Thymus (tissue), 11 donors: ENCODE measurements around the gene TTC32. TPM values are rescaled to one million over a fixed set of nuclear protein-coding genes. Genes with fewer than 3 reads are reported as not detected.
A peak's percentile ranks its signal among the peaks of the same experiment; 100 is the strongest.

Experiments used
- DNase-seq, 9 donors: peaks; one replicate each; pipeline ENCODE4 v3.0.0-alpha.2; 2013; ENCODE audit warnings: low spot score in 9 of 9, low read depth in 6 of 9, missing footprints in 1 of 9
- H3K27ac ChIP-seq, 2 donors: one replicate each; pipeline ENCODE4 v1.5.1; 2013; ENCODE audit warnings: control low read depth in 1 of 2, low read depth in 1 of 2, low read length in 1 of 2, mild to moderate bottlenecking in 1 of 2, moderate library complexity in 1 of 2
- H3K27me3 ChIP-seq, 2 donors: one replicate each; pipeline ENCODE4 v1.5.1; 2013; ENCODE audit warnings: low read length in 1 of 2; ENCODE audit not compliant: control insufficient read depth in 2 of 2, insufficient read depth in 1 of 2
- H3K36me3 ChIP-seq, 2 donors: one replicate each; pipeline ENCODE4 v1.5.1; 2013; ENCODE audit warnings: low read length in 1 of 2, mild to moderate bottlenecking in 1 of 2, moderate library complexity in 1 of 2; ENCODE audit not compliant: control insufficient read depth in 2 of 2, insufficient read depth in 2 of 2
- H3K4me1 ChIP-seq, 2 donors: one replicate each; pipeline ENCODE4 v1.5.1; 2013; ENCODE audit warnings: low read length in 2 of 2; ENCODE audit not compliant: control insufficient read depth in 2 of 2, insufficient read depth in 2 of 2
- H3K4me3 ChIP-seq, 2 donors: one replicate each; pipeline ENCODE4 v1.5.1; 2013; ENCODE audit warnings: low read length in 2 of 2, control low read depth in 1 of 2, mild to moderate bottlenecking in 1 of 2
- H3K9me3 ChIP-seq, 2 donors: one replicate each; pipeline ENCODE4 v1.5.1; 2013; ENCODE audit warnings: low read length in 1 of 2, mild to moderate bottlenecking in 1 of 2; ENCODE audit not compliant: control insufficient read depth in 2 of 2, insufficient read depth in 1 of 2
- WGBS: extraction: QIAGEN DNeasy Blood & Tissue Kit; methylation state at CpG from one replicate; pipeline ENCODE4 v1.1.7; 2013; 5-methylcytosine and 5-hydroxymethylcytosine counted together
- polyA plus RNA-seq: library from polyadenylated mRNA; stranded (reverse); fragments of 200-250 nt; gene quantifications from one replicate; pipeline ENCODE4 v1.2.3, GENCODE V29; 2013
- total RNA-seq: library from RNA; stranded (reverse); fragments of 120-200 nt; gene quantifications from one replicate; pipeline ENCODE4 v1.2.4, GENCODE V29; 2013
- donor health status: healthy.

TTC32 gene
- total and polyA plus RNA-seq, 2 donors: 26.0 to 93.2 TPM

DNA sequence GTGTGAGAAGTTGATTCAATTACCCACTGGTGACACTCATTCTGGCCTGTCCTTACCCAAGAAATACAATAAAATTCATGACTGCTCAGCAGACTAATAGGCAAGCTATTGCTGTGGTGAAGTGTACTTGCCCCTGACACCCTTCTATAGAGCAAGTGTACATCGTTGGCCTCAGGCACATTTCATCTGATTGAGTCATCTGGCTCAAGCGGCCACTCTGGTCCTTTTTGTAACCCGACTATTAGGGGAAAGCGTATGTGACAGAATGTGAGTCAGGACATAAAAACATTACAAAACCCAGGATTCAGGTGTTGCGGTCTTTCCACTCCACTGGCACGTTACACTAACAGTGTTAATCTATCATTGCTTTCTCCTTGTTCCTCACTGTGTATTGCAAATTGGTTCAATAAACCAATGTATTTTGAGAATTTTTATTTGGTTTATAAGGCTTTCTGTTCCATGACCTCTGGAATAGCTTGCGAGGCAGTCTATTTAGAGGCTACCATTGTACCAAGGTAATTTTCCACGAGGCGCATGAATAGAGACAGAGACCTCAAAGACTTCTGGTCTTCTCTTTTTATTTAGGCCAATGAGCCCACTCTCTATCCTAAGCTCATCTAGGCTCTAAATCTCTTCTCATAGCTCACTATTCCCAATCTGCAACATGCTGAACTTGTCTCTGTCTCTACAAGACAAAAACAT is 10.2 kb upstream of the TTC32 start:
- WGBS: 98% methylated on average over 9 of the region's 9 CpGs
- peaks cover 0 to 3% of the 10 kb centered on the region in 2 donors for H3K36me3 ChIP-seq
- H3K4me3 ChIP-seq: no peak overlapping the region
- H3K4me1 ChIP-seq: no peaks in the 10 kb centered on the region
- H3K27ac ChIP-seq: no peak overlapping the region
- no peak for DNase-seq
- H3K9me3 ChIP-seq: no peaks in the 10 kb centered on the region
- no peaks in the 10 kb centered on the region for H3K27me3 ChIP-seq

GRCh38 chr2:19902216-19902740 is 495 bp upstream of the TTC32 start:
- 1% methylated on average over 21 of the region's 21 CpGs for WGBS
- Histone ChIP-seq H3K36me3 (no peaks in the 10 kb centered on the region), H3K4me3 (peak overlapping the region; percentile 75 to 87), H3K9me3 (no peaks in the 10 kb centered on the region), H3K27ac (peak overlapping the region; percentile 96 to 99), H3K4me1 (peaks cover 0 to 16% of the 10 kb centered on the region in 2 donors), H3K27me3 (no peaks in the 10 kb centered on the region)
- peak in 2 of 9 donors; percentile 15 to 30 for DNase-seq

GRCh38 chr2:19900931-19901441 is 797 bp downstream of the TTC32 start:
- H3K36me3 ChIP-seq: no peaks in the 10 kb centered on the region
- DNase-seq: peak in 7 of 9 donors; percentile 9 to 47 (median 38)
- under 1% methylated on average over 26 of the region's 26 CpGs for WGBS
- peak overlapping the region; percentile 75 to 87 for H3K4me3 ChIP-seq
- peaks cover 0 to 16% of the 10 kb centered on the region in 2 donors for H3K4me1 ChIP-seq
- H3K27me3 ChIP-seq: no peaks in the 10 kb centered on the region
- peak overlapping the region; percentile 96 to 99 for H3K27ac ChIP-seq
- no peaks in the 10 kb centered on the region for H3K9me3 ChIP-seq

GRCh38 chr2:19899985-19900930 is 1.5 kb downstream of the TTC32 start:
- Histone ChIP-seq H3K4me3 (peak overlapping the region; percentile 75 to 87), H3K36me3 (no peaks in the 10 kb centered on the region), H3K27ac (peak overlapping the region; percentile 71 to 96), H3K27me3 (no peaks in the 10 kb centered on the region), H3K9me3 (no peaks in the 10 kb centered on the region), H3K4me1 (peaks cover 0 to 16% of the 10 kb centered on the region in 2 donors)
- peak; percentile 23 to 71 (median 41) for DNase-seq
- 33% methylated on average over 11 of the region's 11 CpGs for WGBS

DNA sequence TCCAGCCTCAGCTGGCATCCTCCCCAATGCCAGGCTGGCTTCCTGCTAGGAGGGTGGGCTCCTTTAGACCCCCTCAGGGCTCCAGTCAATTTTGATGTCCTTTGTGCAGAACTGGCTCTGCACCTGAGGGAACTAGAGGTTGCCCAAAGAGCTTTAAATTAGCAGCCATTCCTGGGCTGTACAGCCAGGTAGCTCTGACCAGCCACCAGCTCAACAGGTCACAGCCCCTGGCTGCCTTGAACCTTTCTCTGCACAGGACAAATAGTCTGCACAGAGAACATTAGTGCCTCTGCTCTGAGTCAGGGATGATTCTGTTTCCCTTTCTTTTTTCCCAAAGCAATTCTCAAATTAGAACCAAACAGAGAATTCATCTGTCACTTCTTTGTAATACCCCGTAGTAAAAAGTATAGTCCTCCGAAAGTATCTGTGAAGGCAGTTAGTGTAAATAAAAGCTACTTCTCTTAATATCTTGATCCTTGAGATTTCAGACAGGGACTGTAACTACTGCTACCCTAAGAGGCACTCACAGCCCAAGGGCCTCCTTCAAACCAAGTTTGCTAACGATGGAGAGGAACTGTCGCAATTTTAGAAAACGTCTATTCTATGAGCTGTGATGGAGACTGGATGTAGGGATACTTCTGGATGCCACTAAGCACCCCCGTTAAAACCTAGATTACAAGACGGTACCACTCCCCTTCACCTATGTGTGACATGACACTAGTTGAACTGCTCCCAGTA is 3.0 kb downstream of the TTC32 start:
- no peak for DNase-seq
- H3K36me3 ChIP-seq: no peaks in the 10 kb centered on the region
- H3K9me3 ChIP-seq: no peaks in the 10 kb centered on the region
- 96% methylated on average over 7 of the region's 7 CpGs for WGBS
- H3K27ac ChIP-seq: peak overlapping the region in 1 of 2 donors; percentile 27
- no peaks in the 10 kb centered on the region for H3K27me3 ChIP-seq
- H3K4me1 ChIP-seq: peaks cover 0 to 16% of the 10 kb centered on the region in 2 donors
- no peak overlapping the region for H3K4me3 ChIP-seq

GRCh38 chr2:19897623-19898245 is 4.0 kb downstream of the TTC32 start:
- Histone ChIP-seq H3K27ac (peak overlapping the region in 1 of 2 donors; percentile 20), H3K4me3 (no peak overlapping the region), H3K9me3 (no peaks in the 10 kb centered on the region), H3K36me3 (no peaks in the 10 kb centered on the region), H3K27me3 (no peaks in the 10 kb centered on the region), H3K4me1 (peaks cover 0 to 16% of the 10 kb centered on the region in 2 donors)
- 92% methylated on average over 5 of the region's 5 CpGs for WGBS
- no peak for DNase-seq

DNA sequence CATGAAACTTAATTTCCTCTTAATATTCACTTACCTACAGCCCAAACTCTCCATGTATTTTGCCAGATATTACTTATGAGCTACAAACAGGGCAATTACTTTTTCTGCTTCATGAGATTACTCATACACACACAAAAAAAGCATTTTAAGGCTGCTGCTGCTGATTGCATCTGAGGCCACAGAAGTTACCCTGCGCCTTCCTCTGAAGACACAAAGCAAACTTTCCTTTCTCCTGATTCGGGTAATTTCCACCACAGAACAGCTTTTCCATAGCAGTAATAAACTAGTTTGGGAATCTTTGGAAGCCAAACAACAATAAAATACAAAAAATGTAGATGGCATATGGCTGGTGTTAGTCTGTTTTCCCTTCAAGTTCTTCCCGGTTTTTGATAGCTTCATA is 6.2 kb downstream of the TTC32 start:
- 92% methylated on average over 3 of the region's 3 CpGs for WGBS
- Histone ChIP-seq H3K4me1 (peaks cover 0 to 16% of the 10 kb centered on the region in 2 donors), H3K36me3 (no peaks in the 10 kb centered on the region)

GRCh38 chr2:19894134-19894792 is 7.5 kb downstream of the TTC32 start:
- no peaks in the 10 kb centered on the region for H3K9me3 ChIP-seq
- no peak overlapping the region for H3K4me3 ChIP-seq
- DNase-seq: no peak
- no peaks in the 10 kb centered on the region for H3K27me3 ChIP-seq
- H3K4me1 ChIP-seq: peaks cover 0 to 10% of the 10 kb centered on the region in 2 donors
- H3K36me3 ChIP-seq: no peaks in the 10 kb centered on the region
- WGBS: 97% methylated on average over 4 of the region's 4 CpGs
- no peak overlapping the region for H3K27ac ChIP-seq

More for the DNA sequence above, 6.2 kb downstream of the TTC32 start:
- Histone ChIP-seq H3K4me3 (no peak overlapping the region), H3K27me3 (no peaks in the 10 kb centered on the region), H3K27ac (no peak overlapping the region), H3K9me3 (no peaks in the 10 kb centered on the region)
- DNase-seq: no peak
